Measurements from ENCODE around the gene EIF5B.

The EIF5B gene

GRCh38 chr2:99389946-99390345 lies 52.8 kb downstream of the EIF5B start:
- no peaks in the 10 kb centered on the region for H3K27me3 Mint-ChIP-seq
- H3K4me1 Mint-ChIP-seq (ENCODE audit: low read depth), result no peaks in the 10 kb centered on the region
- H3K9me3 Mint-ChIP-seq, result no peaks in the 10 kb centered on the region
- H3K36me3 Mint-ChIP-seq (ENCODE audit: low read depth), result peaks cover 67% of the 10 kb centered on the region
- H3K27ac Mint-ChIP-seq, result no peak overlapping the region
- no peak overlapping the region for H3K4me3 Mint-ChIP-seq

- peaks cover 2% of the 10 kb centered on the region for H3K4me1 Mint-ChIP-seq (ENCODE audit: low read depth)
- H3K9me3 Mint-ChIP-seq, result no peaks in the 10 kb centered on the region
- H3K36me3 Mint-ChIP-seq (ENCODE audit: low read depth), result peaks cover 84% of the 10 kb centered on the region
- no peak overlapping the region for H3K4me3 Mint-ChIP-seq
- peak overlapping the region; percentile 32 for H3K27ac Mint-ChIP-seq
- no peaks in the 10 kb centered on the region for H3K27me3 Mint-ChIP-seq
Measured at GRCh38 chr2:99395589-99396130, 58.5 kb downstream of the EIF5B start.

- Mint-ChIP-seq H3K36me3 (ENCODE audit: low read depth) (peaks cover 81% of the 10 kb centered on the region), H3K27ac (peak overlapping the region; percentile 70), H3K4me1 (ENCODE audit: low read depth) (peaks cover 2% of the 10 kb centered on the region), H3K27me3 (no peaks in the 10 kb centered on the region), H3K9me3 (no peaks in the 10 kb centered on the region), H3K4me3 (no peak overlapping the region)
Measured at GRCh38 chr2:99397266-99397920, 60.2 kb downstream of the EIF5B start.

GRCh38 chr2:99398303-99398702 lies 61.1 kb downstream of the EIF5B start:
- Mint-ChIP-seq H3K4me1 (ENCODE audit: low read depth) (peaks cover 7% of the 10 kb centered on the region), H3K27ac (peak overlapping the region; percentile 28), H3K4me3 (no peak overlapping the region), H3K9me3 (no peaks in the 10 kb centered on the region), H3K36me3 (ENCODE audit: low read depth) (peaks cover 85% of the 10 kb centered on the region), H3K27me3 (no peaks in the 10 kb centered on the region)

GRCh38 chr2:99399063-99399462 lies 61.9 kb downstream of the EIF5B start:
- peaks cover 86% of the 10 kb centered on the region for H3K36me3 Mint-ChIP-seq (ENCODE audit: low read depth)
- H3K9me3 Mint-ChIP-seq, result no peaks in the 10 kb centered on the region
- H3K27me3 Mint-ChIP-seq, result no peaks in the 10 kb centered on the region
- no peak overlapping the region for H3K27ac Mint-ChIP-seq
- H3K4me1 Mint-ChIP-seq (ENCODE audit: low read depth), result peaks cover 13% of the 10 kb centered on the region
- H3K4me3 Mint-ChIP-seq, result no peak overlapping the region

GRCh38 chr2:99399795-99400194 lies 62.6 kb downstream of the EIF5B start:
- H3K4me3 Mint-ChIP-seq, result no peak overlapping the region
- H3K4me1 Mint-ChIP-seq (ENCODE audit: low read depth), result peaks cover 18% of the 10 kb centered on the region
- H3K27ac Mint-ChIP-seq, result peak overlapping the region; percentile 45
- peaks cover 86% of the 10 kb centered on the region for H3K36me3 Mint-ChIP-seq (ENCODE audit: low read depth)
- no peaks in the 10 kb centered on the region for H3K9me3 Mint-ChIP-seq
- no peaks in the 10 kb centered on the region for H3K27me3 Mint-ChIP-seq

GRCh38 chr2:99401841-99402240 lies 64.7 kb downstream of the EIF5B start:
- Mint-ChIP-seq H3K27ac (no peak overlapping the region), H3K4me1 (ENCODE audit: low read depth) (peaks cover 18% of the 10 kb centered on the region), H3K9me3 (no peaks in the 10 kb centered on the region), H3K27me3 (no peaks in the 10 kb centered on the region), H3K36me3 (ENCODE audit: low read depth) (peaks cover 82% of the 10 kb centered on the region), H3K4me3 (no peak overlapping the region)

GRCh38 chr2:99403084-99403483 lies 65.9 kb downstream of the EIF5B start:
- H3K9me3 Mint-ChIP-seq, result no peaks in the 10 kb centered on the region
- no peak overlapping the region for H3K4me3 Mint-ChIP-seq
- peaks cover 25% of the 10 kb centered on the region for H3K4me1 Mint-ChIP-seq (ENCODE audit: low read depth)
- H3K27me3 Mint-ChIP-seq, result no peaks in the 10 kb centered on the region
- H3K27ac Mint-ChIP-seq, result peak overlapping the region; percentile 83
- peaks cover 79% of the 10 kb centered on the region for H3K36me3 Mint-ChIP-seq (ENCODE audit: low read depth)

- no peaks in the 10 kb centered on the region for H3K9me3 Mint-ChIP-seq
- peak overlapping the region; percentile 83 for H3K27ac Mint-ChIP-seq
- peaks cover 76% of the 10 kb centered on the region for H3K36me3 Mint-ChIP-seq (ENCODE audit: low read depth)
- no peaks in the 10 kb centered on the region for H3K27me3 Mint-ChIP-seq
- peaks cover 23% of the 10 kb centered on the region for H3K4me1 Mint-ChIP-seq (ENCODE audit: low read depth)
- H3K4me3 Mint-ChIP-seq, result no peak overlapping the region
Measured at GRCh38 chr2:99403524-99403923, 66.3 kb downstream of the EIF5B start.

- Mint-ChIP-seq H3K4me1 (ENCODE audit: low read depth) (peaks cover 23% of the 10 kb centered on the region), H3K36me3 (ENCODE audit: low read depth) (peaks cover 70% of the 10 kb centered on the region), H3K4me3 (no peak overlapping the region), H3K27me3 (no peaks in the 10 kb centered on the region), H3K9me3 (no peaks in the 10 kb centered on the region), H3K27ac (peak overlapping the region; percentile 83)
Measured at GRCh38 chr2:99404039-99404796, 67.0 kb downstream of the EIF5B start.

- Mint-ChIP-seq H3K27me3 (no peaks in the 10 kb centered on the region), H3K9me3 (no peaks in the 10 kb centered on the region), H3K36me3 (ENCODE audit: low read depth) (peaks cover 66% of the 10 kb centered on the region), H3K27ac (peak overlapping the region; percentile 83), H3K4me1 (ENCODE audit: low read depth) (peaks cover 23% of the 10 kb centered on the region), H3K4me3 (no peak overlapping the region)
Measured at GRCh38 chr2:99404797-99405669, 67.8 kb downstream of the EIF5B start.

GRCh38 chr2:99406137-99406536 lies 68.9 kb downstream of the EIF5B start:
- Mint-ChIP-seq H3K9me3 (no peaks in the 10 kb centered on the region), H3K36me3 (ENCODE audit: low read depth) (peaks cover 68% of the 10 kb centered on the region)

GRCh38 chr2:99410276-99410675 lies 73.1 kb downstream of the EIF5B start:
- Mint-ChIP-seq H3K36me3 (ENCODE audit: low read depth) (peaks cover 61% of the 10 kb centered on the region), H3K4me1 (ENCODE audit: low read depth) (peaks cover 7% of the 10 kb centered on the region), H3K4me3 (no peak overlapping the region), H3K27ac (no peak overlapping the region), H3K27me3 (no peaks in the 10 kb centered on the region), H3K9me3 (no peaks in the 10 kb centered on the region)

More at GRCh38 chr2:99406137-99406536, 68.9 kb downstream of the EIF5B start:
- Mint-ChIP-seq H3K4me1 (ENCODE audit: low read depth) (peaks cover 23% of the 10 kb centered on the region), H3K27me3 (no peaks in the 10 kb centered on the region), H3K27ac (no peak overlapping the region), H3K4me3 (no peak overlapping the region)

GRCh38 chr2:99414566-99414965 lies 77.4 kb downstream of the EIF5B start:
- Mint-ChIP-seq H3K36me3 (ENCODE audit: low read depth) (peaks cover 66% of the 10 kb centered on the region), H3K27ac (peak overlapping the region; percentile 7), H3K9me3 (no peaks in the 10 kb centered on the region), H3K4me1 (ENCODE audit: low read depth) (no peaks in the 10 kb centered on the region), H3K4me3 (no peak overlapping the region), H3K27me3 (no peaks in the 10 kb centered on the region)

GRCh38 chr2:99417396-99417795 lies 80.2 kb downstream of the EIF5B start:
- no peaks in the 10 kb centered on the region for H3K27me3 Mint-ChIP-seq
- H3K4me1 Mint-ChIP-seq (ENCODE audit: low read depth), result no peaks in the 10 kb centered on the region
- H3K9me3 Mint-ChIP-seq, result no peaks in the 10 kb centered on the region
- peaks cover 75% of the 10 kb centered on the region for H3K36me3 Mint-ChIP-seq (ENCODE audit: low read depth)
- H3K4me3 Mint-ChIP-seq, result no peak overlapping the region
- peak overlapping the region; percentile 58 for H3K27ac Mint-ChIP-seq
